GM21528 (cell line): ENCODE measurements around the gene TTC1.
"Not testable (repeated sequence)": the region's sequence is repeated elsewhere in the genome, so short reads cannot be mapped to it uniquely, and the experiment has no call there.

Experiments
- ATAC-seq: cut with Tn5 transposase; IDR thresholded peaks from one replicate; pipeline ENCODE4 v1.9.1; 2021; ENCODE audit warnings: mild to moderate bottlenecking, moderate library complexity; ENCODE audit not compliant: unreplicated experiment, low FRiP score

The TTC1 gene

GRCh38 chr5:160036884-160037283, 27.9 kb downstream of the TTC1 start:
- no peak for ATAC-seq

- ATAC-seq = no peak
Measured at GRCh38 chr5:160039810-160040470, 31.0 kb downstream of the TTC1 start.

- ATAC-seq = no peak
Measured at GRCh38 chr5:160040471-160040835, 31.5 kb downstream of the TTC1 start.

GRCh38 chr5:160042671-160043070, 33.7 kb downstream of the TTC1 start:
- ATAC-seq = no peak

GRCh38 chr5:160044391-160044804, 35.5 kb downstream of the TTC1 start:
- ATAC-seq = no peak

- no peak for ATAC-seq
Measured at GRCh38 chr5:160044967-160045366, 36.0 kb downstream of the TTC1 start.

- no peak for ATAC-seq
Measured at GRCh38 chr5:160047423-160047822, 38.5 kb downstream of the TTC1 start.

- ATAC-seq = no peak
Measured at GRCh38 chr5:160048131-160048530, 39.2 kb downstream of the TTC1 start.

GRCh38 chr5:160049099-160049498, 40.2 kb downstream of the TTC1 start:
- ATAC-seq = no peak

GRCh38 chr5:160054047-160054446, 45.1 kb downstream of the TTC1 start:
- no peak for ATAC-seq

- no peak for ATAC-seq
Measured at GRCh38 chr5:160054831-160055230, 45.9 kb downstream of the TTC1 start.

GRCh38 chr5:160057256-160057655, 48.3 kb downstream of the TTC1 start:
- ATAC-seq = no peak

- no peak for ATAC-seq
Measured at GRCh38 chr5:160060001-160060400, 51.1 kb downstream of the TTC1 start.

- ATAC-seq = no peak
Measured at GRCh38 chr5:160061770-160062169, 52.8 kb downstream of the TTC1 start.

GRCh38 chr5:160064417-160064810, 55.5 kb downstream of the TTC1 start:
- no peak for ATAC-seq

- no peak for ATAC-seq
Measured at GRCh38 chr5:160064995-160065614, 56.2 kb downstream of the TTC1 start.

GRCh38 chr5:160069120-160069519, 60.2 kb downstream of the TTC1 start:
- ATAC-seq = not testable (repeated sequence)

- no peak for ATAC-seq
Measured at GRCh38 chr5:160071516-160071915, 62.6 kb downstream of the TTC1 start.

- ATAC-seq = no peak
Measured at GRCh38 chr5:160071916-160072315, 63.0 kb downstream of the TTC1 start.

GRCh38 chr5:160075073-160075472, 66.1 kb downstream of the TTC1 start:
- ATAC-seq = no peak

- no peak for ATAC-seq
Measured at GRCh38 chr5:160076997-160077396, 68.1 kb downstream of the TTC1 start.

- ATAC-seq = no peak
Measured at GRCh38 chr5:160079753-160080152, 70.8 kb downstream of the TTC1 start.
